T-helper 1 cell treated with Interleukin-12 subunit alpha and Interleukin-12 subunit beta and Interleukin-4 antibody, amounts not matched to agents 30 ng/mL and 1 ng/mL, for 36 hours (primary cell): ENCODE data around the gene DBP. TPM values are rescaled to one million over a fixed set of nuclear protein-coding genes. Genes with fewer than 3 reads are reported as not detected.

Experiments used
- intact Hi-C: fragments of 100-400 bp; cut with micrococcal nuclease; formaldehyde crosslinking; loops from one replicate; pipeline ENCODE4 v1.15.1; 2024
- total RNA-seq: library from RNA; stranded (reverse); gene quantifications from 2 replicates; pipeline ENCODE4 v1.2.3, GENCODE V29; 2022

Gene DBP
- total RNA-seq, 1 donor from 2014 or later = 8.0 TPM

DNA sequence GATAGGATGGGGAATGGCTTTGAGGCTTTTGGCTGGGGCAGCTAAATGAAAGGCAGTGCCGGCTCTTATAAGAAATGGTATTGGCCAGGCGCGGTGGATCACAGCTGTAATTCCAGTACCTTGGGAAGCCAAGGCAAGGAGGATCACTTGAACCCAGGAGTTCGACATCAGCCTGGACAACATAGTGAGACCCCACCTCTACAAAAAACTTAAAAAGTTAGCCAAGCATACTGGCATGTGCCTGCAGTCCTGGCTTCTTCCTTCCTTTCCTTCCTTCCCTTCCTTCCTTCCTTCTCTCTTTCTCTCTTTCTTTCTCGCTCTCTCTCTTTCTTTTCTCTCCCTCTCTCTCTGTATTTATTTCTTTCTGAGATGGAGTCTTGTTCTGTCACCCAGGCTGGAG lies 5.7 kb upstream of the DBP start:
- intact Hi-C loops = no loop called here

DNA sequence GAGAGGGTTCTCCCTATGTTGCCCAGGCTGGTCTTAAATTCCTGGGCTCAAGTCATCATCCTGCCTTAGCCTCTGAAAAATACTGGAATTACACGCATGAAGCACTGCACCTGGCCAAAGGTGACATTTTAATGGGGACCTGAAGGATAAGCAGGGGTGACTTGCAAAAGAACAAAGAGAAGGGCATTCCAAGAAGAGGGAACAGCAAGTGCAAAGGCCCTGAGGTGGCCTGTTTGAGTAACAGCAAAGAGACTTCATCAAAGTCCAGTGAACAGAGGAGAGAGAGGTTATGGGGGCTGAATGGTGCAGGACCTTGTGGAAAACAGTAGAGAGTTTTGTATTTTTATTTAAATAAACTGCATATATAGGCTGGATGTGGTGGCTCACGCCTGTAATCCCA lies 4.7 kb upstream of the DBP start:
- intact Hi-C loops = no loop called here

DNA sequence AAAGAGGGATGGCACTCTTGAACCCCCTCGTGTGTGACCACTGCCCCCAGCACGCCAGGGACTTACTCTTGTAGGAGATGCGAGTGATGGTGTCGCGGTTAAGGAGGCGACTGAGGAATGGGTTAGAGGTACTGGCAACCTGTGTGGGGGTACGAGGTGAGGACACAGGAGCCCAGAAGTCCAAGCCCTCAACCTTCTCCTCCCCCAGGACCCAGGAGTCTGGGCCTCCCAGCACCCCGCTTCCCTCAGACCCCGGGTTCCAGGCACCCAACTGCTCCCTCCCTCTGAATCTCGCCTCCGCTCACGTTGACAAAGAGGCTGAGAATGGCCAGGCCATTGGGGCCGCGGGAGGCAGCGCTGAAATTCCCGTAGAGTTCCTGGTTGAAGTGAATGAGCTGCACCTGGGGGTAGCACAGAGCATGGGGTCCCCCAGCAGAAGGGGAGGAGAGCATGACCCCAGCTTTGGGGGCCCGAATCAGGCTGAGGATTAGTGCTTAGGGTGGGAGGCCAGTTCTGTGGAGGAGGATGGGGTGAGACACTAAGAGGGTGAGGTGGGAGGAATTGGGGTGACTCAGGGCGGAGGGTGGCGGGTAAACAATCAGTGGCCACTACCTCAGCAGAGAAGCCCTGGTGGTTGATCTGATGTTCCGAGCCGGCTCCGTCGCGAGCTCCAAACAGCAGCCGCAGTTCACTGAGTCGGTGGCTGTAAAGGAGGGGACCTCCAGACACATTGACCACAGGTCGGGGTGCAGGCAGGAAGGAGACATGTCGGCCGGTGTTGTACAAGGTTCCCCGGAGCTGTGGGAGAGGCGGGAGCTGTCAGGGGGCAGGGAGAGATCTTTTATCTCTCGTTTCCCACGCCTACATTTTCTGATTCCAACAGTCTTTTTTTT lies 2.5 kb upstream of the DBP start:
- intact Hi-C loops = loop anchor here (5.0 to 10.0 kb wide), 4 partner anchors 263 to 1385 kb away; partner anchors contain the start of genes C19orf73, CCDC9, NUCB1 and PPFIA3

DNA sequence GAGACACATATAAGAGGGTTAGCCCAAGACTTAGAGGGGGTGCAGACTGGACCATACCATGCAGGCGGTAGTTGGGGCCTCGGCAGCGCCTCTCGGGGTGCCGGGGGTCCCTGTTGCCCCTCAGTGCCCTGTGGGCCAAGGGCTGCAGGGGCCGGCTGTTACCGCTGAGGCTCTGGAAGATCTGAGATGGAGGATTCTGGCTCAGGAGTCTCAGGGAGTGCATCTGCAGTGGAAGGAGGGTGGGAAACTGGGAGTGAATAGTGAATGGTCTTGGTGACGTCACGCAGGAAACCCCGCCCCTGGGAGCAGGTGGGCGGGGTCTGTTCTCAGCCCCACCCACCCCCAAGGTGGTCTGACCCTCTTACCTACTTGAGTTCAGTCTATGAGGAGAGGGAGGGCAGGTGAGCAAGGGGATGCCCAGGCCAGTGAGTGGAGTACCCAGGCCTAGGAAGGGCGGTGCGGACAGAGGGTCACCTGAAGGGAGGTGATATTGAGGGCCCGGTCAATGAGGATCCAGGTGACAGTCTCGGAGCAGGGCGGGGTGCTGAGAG lies 1.7 kb upstream of the DBP start:
- intact Hi-C loops = loop anchor here (1.0 to 10.0 kb wide), 6 partner anchors 7 to 1384 kb away; partner anchors contain the start of genes C19orf73, CA11, CCDC9 and NUCB1

DNA sequence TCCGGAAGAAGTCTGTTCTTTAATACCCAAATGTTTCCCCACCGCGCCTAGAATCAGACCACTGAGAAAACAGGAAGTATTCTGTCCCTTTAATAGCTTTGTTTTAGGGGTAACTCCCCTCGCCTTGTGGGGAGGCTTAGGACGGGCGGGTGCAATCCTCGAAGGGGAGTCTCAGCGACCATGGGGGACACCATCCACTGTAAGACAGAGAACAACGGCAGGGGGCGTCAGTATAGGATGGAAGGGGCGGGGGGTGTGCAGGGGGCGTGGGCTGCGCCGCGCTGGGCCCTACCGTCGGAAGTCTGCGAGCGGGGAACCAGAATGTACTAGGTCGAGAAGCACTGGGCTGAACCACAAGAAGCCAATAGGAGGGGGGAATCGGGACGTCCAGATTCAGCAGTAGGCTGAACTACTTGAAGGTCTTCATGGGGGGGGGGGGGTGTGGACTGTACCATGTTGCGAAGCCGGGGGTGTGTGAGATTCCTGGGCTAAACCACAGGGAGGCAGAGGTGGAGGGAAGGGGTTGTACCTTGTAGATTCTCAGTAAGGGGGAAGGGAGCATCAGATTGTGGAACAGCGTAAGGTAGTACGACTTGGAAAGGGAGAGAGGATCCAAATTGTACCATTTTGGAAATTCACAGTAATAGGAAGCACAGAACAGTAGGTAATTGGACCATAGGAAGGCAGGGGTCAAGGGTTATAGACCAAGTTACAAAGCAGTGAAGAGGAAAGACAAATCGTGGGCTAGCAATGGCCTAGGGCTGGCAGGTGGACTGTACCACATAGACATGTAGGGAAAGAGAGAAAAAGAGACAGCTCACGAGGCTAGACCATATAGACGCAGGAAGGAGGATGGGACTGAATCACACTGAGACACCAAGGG lies 1.0 kb upstream of the DBP start:
- intact Hi-C loops = loop anchor here (1.0 to 10.0 kb wide), 13 partner anchors 8 to 1383 kb away; partner anchors contain the start of genes C19orf73, CA11, CCDC9 and CYTH2

DNA sequence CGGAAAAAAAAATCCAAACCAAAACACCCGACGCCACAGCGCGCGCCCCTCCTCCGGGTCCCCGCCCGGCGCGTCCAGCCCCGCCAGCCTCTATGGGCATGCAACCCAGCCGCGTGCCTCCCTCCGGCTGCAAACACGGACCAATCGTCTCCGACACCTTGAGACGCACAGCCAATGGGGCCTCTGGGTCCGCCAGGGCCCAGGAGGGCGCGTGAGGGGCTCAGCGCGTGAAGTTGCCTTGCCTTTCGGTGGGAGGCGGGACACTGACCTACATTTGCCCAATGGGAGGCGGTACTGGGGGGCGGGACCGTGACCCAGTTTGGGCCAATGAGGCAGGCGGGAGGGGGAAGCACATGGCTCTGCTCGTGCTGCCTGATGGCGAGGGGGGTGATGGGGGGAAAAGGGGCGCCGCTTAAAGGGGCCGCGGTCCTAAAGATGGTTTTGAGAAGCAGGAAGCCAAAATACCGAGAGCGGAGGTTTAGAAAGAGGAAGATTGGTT lies 319 bp upstream of the DBP start:
- intact Hi-C loops = loop anchor here (1.0 to 10.0 kb wide), 11 partner anchors 13 to 1383 kb away; partner anchors contain the start of genes C19orf73, CCDC9, CYTH2 and GYS1

DNA sequence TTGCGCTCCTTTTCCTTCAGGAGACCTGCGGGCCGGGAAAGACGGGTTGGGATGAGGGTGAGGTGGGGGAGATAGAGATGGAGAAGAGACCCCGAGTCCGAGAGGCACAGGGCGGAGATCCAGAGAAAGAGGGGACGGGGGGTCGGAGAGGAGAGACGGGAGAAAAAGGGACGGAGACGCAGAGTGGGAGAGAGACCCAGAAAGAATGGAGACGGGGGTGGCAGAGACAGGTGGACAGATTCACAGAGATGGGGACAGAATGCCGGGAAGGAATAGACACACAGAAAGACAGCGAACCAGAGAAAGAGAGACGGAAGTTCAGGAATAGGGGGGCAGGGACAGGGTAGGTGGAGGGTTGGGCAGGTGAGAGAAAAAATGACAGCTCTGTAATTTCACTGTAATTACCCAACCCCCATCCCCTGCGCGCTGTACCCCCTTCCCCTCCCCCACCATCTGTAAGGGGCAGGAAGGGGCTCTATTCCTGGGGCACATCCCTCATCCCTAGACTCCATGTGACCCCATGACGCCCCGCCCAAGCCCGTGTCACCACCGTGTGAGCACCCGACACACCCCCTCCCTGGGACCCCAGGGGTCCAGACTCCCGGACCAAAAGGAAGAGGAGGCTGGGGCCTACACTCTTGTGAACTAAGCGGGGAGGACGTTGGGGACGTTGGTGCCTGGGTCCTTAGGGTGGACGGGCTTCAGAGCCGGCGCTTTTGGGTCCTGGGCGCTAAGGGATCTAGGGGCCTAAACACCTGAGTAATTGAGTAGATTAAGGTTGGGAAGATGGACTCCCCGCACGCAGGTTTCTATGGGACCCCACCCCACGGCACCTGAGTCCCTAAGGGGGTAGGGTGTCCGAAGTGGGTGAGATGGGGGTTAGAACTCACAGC lies 967 bp downstream of the DBP start:
- intact Hi-C loops = loop anchor here (2.0 to 10.0 kb wide), 5 partner anchors 266 to 1381 kb away; partner anchors contain the start of genes C19orf73, CCDC9, NUCB1 and PPFIA3

DNA sequence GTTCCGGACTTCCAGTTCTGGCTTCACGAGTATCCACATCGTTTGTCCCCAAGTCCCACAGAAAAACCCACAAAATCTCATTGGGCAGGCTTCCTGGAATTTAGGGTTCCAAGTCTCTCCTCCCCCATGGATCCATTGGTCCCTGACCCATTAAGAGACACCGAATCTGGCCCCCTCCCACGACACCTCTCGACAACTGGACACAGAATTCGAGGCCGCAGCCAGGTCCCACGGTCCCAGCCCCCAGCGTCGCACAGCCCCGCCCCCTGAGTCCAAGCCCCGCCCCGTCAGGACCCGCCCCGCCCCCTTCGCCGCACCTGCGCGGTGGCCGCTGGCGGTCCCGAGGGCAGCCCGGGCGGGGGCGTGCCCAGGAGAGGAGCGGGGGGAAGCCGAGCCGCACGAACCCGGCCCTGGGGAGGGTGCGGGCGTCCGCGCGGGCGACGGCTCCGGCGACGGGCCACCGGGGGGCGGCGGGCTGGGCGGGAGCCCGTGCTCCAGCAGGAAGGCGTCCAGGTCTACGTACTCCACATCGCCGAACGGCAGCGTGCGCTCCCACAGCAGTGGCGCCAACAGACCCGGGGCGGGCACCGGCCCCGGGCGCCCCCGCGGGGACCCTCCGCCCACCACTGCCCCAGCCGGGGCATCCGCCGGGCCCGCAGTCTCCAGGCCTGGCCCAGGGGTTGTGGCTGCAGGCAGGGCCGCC lies 1.8 kb downstream of the DBP start:
- intact Hi-C loops = loop anchor here (5.0 to 10.0 kb wide), 4 partner anchors 267 to 1381 kb away; partner anchors contain the start of genes C19orf73, CCDC9, NUCB1 and PPFIA3

DNA sequence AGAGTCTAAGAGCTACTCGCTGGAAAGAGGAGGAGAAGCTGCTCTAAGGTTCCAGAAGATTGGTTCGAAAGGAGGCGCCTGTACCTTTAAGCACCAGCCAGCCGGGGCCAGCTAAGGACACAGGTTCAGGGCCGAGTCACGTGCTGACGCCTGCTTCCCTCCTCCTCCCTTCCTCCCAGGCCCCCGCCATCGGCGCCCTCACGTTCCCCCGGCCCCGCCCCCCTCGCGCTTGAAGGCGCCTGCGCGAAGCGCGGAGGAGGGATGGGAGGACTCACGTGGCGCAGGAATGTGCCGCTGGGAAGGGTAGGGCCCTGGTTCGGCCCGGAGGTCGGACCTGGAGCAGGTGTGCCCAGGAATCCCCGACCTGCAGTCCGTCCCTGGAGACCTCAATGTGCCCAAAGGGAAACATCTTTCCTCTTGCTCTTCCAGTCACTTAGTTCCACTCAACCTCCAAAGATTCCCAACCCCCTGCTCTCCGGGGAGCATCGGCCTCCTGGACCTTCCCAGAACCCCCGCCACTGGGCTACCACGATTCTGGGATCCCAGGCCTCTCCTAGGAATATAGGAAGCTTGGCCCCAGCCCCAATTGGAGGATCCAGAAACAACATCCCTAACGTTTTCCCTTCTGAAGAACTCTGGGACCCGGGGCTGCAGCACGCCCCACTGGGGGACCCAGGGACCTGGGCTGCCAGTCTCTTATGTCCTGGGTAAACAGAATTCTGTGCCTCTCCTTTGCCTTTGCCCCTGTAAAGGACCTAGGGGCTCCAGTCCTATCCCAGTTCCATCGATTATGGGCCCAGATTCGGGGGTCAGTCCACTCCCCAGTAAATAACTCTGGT lies 2.5 kb downstream of the DBP start:
- intact Hi-C loops = loop anchor here (1.0 to 10.0 kb wide), 5 partner anchors 15 to 1380 kb away; partner anchors contain the start of genes C19orf73, CCDC9, NUCB1 and PPFIA3

DNA sequence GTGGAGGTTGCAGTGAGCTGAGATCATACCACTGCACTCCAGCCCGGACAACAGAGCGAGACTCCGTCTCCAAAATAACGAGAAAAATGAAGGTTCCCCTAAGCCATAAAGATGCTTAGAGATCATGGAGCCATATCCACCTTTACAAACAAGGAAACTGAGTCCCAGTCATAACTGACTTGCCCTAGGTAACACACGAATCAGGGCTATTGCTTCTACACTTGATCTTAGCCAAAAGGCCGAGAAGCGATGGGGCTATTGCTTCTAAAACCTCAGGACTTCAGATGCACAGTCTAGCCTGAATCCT lies 3.2 kb downstream of the DBP start:
- intact Hi-C loops = loop anchor here (1.0 to 10.0 kb wide), 2 partner anchors 15 to 1379 kb away; partner anchors contain the start of genes CCDC9, RPL18 and SPHK2

DNA sequence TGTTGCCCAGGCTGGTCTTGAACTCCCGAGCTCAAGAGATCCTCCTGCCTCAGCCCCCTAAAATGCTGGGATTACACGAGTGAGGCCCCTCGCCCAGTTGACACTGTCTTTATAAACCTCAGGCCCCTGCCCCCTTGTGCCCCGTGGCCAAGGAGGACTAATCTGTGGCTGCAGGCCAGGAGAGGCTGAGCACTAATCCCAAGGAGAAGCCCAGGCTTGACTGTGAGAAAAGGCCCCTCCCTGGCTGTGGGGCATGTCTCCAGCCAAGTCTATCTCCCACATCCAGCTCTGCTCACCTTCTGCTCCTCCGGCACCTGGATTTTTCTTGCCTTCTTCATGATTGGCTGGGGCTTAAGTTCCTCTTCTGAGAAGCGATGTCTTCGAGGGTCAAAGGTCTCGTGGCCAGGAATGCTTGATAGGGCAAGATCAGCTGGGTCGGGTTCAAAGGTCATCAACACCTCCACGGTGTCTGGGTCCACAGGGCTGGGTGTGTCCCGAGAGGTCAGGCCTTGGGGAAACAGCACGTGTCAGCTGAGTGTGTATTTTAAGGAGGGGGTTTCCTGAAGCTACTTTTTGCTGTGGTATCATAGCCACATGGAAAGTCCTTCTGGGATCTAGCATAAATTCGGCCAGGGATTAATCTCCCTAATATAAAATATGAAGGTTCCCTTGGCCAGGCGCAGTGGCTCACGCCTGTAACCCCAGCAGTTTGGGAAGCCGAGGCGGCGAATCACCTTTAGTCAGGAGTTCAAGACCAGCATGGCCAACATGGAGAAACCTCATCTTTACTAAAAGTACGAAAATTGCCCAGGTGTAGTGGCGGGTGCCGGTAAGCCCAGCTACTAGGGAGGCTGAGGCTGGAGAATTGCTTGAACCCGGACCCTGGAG lies 3.8 kb downstream of the DBP start:
- intact Hi-C loops = loop anchor here (1.0 to 10.0 kb wide), 2 partner anchors 14 to 1379 kb away; partner anchors contain the start of genes CCDC9, RPL18 and SPHK2

DNA sequence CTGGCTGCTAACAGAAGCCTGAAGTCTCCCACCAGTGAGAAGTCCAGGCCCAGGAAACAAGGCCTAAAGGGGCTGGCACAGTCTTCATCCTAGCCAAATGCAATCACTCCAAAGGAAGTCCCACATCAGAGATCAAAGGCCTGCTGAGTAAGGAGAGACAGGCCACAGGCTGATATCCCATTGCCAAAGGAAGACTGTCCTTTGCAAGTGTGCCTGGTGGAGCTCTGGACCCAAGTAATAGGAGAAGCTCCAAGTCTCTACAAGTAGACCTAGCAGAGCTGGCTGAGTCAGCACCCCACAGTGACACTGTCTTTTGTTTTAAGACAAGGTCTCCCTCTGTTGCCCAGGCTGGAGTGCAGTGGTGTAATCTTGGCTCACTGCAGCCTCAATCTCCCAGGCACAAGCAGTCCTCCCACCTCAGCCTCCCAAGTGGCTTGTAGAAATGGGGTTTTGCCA lies 4.5 kb downstream of the DBP start:
- intact Hi-C loops = loop anchor here (10.0 kb wide), 1 partner anchor 1378 kb away; the partner anchor contains the start of gene CCDC9

DNA sequence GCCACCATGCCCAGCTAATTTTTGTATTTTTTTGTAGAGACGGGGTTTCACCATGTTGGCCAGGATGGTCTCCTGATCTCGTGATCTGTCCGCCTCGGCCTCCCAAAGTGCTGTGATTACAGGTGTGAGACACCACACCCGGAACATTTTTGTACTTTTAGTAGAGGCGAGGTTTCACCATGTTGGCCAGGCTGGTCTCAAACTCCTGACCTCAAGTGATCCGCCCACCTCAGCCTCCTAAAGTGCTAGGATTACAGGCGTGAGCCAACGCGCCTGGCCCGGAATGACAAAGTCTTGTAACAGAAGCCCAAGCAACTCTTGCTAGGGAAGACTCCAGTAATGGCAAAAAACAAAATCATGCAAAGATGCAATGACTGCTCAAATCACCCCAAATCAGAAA lies 4.9 kb downstream of the DBP start:
- intact Hi-C loops = loop anchor here (10.0 kb wide), 1 partner anchor 1377 kb away; the partner anchor contains the start of gene CCDC9

DNA sequence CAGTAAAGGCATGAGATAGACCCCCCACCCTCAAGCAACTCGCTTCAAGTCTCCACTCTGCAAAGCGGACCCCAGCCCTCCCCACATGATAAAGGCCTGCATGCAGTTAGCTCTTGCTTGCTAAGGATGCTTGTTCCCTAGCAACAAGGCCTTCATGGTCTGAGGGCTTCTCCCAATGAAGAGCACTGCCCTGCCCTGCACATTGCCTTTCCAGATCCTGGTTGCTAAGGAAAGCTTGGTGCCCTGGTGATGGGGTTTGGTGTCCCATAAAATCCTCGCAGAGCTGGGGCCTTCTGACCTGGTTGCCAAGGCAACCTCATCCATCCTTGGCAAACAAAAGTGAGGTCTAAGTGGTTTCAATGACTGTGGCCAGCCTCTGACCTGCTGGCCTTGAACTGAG lies 6.0 kb downstream of the DBP start:
- intact Hi-C loops = loop anchor here (10.0 kb wide), 1 partner anchor 1376 kb away; the partner anchor contains the start of gene CCDC9

DNA sequence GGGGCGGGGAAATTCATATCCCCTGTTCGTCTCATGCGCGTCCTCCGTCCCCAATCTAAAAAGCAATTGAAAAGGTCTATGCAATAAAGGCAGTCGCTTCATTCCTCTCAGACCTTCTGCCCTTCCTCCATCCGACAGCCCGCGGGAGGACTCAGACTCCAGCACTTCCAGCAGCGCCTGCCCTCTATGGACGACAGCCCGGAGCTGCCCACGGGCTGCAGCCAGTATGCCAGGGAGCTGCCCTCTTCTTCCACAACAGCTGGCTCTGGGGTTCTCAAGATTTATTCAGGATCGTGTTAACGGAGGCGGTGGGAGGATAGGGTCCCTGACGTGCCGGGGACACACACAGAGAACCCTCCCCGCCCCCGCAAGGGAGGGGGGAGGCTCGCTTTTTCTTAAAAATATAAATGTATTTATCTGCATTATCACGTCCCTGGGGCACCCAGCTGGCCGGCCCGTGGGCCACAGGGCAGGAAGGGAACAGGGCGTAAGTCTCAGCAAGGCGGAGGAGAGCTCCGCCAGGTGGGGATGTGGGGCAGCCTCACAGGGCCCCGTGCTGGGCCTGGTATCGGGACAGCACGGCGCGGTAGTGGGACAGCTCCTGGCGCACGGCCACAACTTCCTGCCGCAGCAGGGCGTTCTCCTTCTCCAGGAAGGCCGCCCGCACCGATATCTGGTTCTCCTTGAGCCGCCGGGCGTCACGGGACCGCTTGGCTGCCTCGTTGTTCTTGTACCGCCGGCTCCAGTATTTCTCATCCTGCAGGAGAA lies 6.7 kb downstream of the DBP start:
- intact Hi-C loops = loop anchor here (10.0 kb wide), 1 partner anchor 1376 kb away; the partner anchor contains the start of gene CCDC9
